Glutamatergic neuron (in vitro differentiated cells): ENCODE results near the gene KCNN3. TPM values are rescaled to one million over a fixed set of nuclear protein-coding genes. Genes with fewer than 3 reads are reported as not detected.

ENCODE experiments used
- DNase-seq: peaks from one replicate; pipeline ENCODE4 v3.0.0; 2022
- H3K27ac Mint-ChIP-seq: one replicate; pipeline ENCODE4 v1.8.0; 2020; ENCODE audit warnings: mild to moderate bottlenecking, mixed read lengths, inconsistent platforms; ENCODE audit not compliant: unreplicated experiment
- H3K27me3 Mint-ChIP-seq: one replicate; pipeline ENCODE4 v1.8.0; 2020; ENCODE audit warnings: mild to moderate bottlenecking, moderate library complexity, mixed read lengths, inconsistent platforms; ENCODE audit not compliant: unreplicated experiment
- H3K36me3 Mint-ChIP-seq: one replicate; pipeline ENCODE4 v1.8.0; 2020; ENCODE audit warnings: mild to moderate bottlenecking, mixed read lengths, inconsistent platforms; ENCODE audit not compliant: unreplicated experiment
- H3K4me1 Mint-ChIP-seq: one replicate; pipeline ENCODE4 v1.8.0; 2020; ENCODE audit warnings: mild to moderate bottlenecking, low read depth, mixed read lengths, inconsistent platforms; ENCODE audit not compliant: unreplicated experiment
- H3K4me3 Mint-ChIP-seq: one replicate; pipeline ENCODE4 v1.8.0; 2020; ENCODE audit warnings: mild to moderate bottlenecking, mixed read lengths, inconsistent platforms; ENCODE audit not compliant: unreplicated experiment
- H3K9me3 Mint-ChIP-seq: one replicate; pipeline ENCODE4 v1.8.0; 2020; ENCODE audit warnings: mild to moderate bottlenecking, moderate library complexity, mixed read lengths, inconsistent platforms; ENCODE audit not compliant: unreplicated experiment
- CTCF ChIP-seq: fragments of 200-600 bp; sonication (generic); IDR thresholded peaks from one replicate; pipeline ENCODE4 v1.5.0; 2021; ENCODE audit not compliant: partially characterized antibody, unreplicated experiment
- total RNA-seq: library from RNA; stranded (reverse); fragmentation: NEBNext Ultra II Directional; extraction: Animal tissue kit (Norgen Biotek cat#: 25700); gene quantifications from one replicate; pipeline ENCODE4 v1.2.1, GENCODE V29; 2021; ENCODE audit not compliant: unreplicated experiment

KCNN3 gene
- total RNA-seq, 1 donor from 2014 or later, result 3.8 TPM

DNA sequence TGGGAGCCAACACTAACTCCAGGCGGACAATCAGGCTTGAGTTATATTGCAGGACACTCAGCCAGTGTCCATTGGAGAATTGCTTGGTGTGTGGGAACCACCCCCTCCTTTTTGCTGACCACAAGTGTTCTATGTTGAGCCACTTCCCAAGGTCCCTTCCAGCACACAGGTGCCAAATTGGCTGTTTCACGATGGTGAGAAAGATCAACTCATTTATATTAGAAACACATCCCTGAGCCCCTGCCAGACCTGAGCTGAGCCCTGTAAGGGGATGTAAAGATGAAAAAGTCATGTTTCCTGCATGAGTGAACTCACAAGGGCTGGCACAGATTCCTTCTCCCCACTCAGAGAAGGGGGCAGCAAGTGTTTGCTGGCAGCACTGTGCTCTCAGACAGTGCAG, 96.5 kb downstream of the KCNN3 start:
- no peaks in the 10 kb centered on the region for H3K27me3 Mint-ChIP-seq
- no peak for DNase-seq
- no peak for TF ChIP-seq CTCF

DNA sequence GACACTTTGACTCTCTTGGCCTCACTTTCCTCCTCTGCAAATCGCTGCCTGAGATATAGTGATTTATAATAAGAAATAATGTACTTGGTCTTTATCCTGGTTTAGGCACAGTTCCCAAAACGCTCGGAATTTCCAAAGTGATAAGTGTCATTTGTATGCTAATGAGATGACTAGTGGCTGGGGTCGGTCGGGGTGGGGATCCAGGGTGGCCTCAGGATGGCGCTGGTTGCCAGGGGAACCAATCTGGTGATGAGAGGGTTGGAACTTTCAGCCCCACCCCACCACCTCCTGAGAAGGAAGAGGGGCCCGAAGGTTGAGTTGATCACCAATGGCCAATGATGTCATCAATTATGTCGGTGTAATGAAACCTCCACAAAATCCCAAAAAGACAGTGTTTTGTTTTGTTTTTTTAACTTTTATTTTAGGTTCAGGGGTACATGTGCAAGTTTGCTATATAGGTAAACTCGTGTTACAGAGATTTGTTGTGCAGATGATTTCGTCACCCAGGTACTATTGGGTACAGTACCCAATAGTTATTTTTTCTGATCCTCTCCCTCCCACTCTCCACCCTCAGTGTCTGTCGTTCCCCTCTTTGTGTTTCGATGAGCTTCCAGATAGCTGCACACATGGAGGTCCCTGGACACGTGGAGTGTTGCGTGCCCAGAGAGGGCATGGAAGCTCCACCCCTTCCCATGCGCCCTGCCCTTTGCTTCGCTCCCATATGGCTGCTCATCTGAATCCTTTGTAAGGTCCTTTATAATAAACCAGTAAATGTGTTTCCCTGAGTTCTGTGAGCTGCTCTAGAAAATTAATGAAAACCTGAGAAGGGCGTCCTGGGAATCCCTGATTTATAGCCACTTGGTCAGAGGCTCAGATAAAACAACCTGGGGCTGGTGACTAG, 97.2 kb downstream of the KCNN3 start:
- peaks cover 7% of the 10 kb centered on the region for H3K9me3 Mint-ChIP-seq
- TF ChIP-seq CTCF, result no peak
- peaks cover 21% of the 10 kb centered on the region for H3K4me1 Mint-ChIP-seq
- H3K27ac Mint-ChIP-seq, result peak overlapping the region; percentile 55
- H3K27me3 Mint-ChIP-seq, result no peaks in the 10 kb centered on the region
- no peak for DNase-seq
- H3K36me3 Mint-ChIP-seq, result no peaks in the 10 kb centered on the region
- no peak overlapping the region for H3K4me3 Mint-ChIP-seq

More for the DNA sequence above, 96.5 kb downstream of the KCNN3 start:
- H3K9me3 Mint-ChIP-seq, result peaks cover 7% of the 10 kb centered on the region
- peaks cover 17% of the 10 kb centered on the region for H3K4me1 Mint-ChIP-seq
- H3K27ac Mint-ChIP-seq, result no peak overlapping the region
- no peak overlapping the region for H3K4me3 Mint-ChIP-seq
- H3K36me3 Mint-ChIP-seq, result no peaks in the 10 kb centered on the region

DNA sequence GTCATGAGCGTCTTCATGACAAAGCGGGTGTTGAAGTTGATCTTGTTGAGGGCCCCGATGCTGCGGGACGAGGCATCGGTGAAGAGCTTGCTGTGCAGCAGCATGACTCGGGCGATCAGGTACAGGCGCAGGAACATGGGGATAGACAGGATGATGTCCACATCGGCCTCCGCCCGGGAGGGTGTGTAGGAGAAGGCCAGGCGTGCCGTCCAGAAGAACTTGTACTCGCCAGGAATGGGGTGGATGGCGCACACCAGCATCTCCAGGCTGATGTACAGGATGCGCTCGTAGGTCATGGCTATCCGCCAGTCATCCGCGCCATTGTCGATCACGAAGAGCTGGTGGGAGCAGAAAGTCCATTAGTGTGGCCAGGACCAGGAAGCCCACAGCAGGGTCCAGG, 98.0 kb downstream of the KCNN3 start:
- Mint-ChIP-seq H3K4me3 (no peak overlapping the region), H3K27ac (peak overlapping the region; percentile 24), H3K4me1 (peaks cover 24% of the 10 kb centered on the region)

DNA sequence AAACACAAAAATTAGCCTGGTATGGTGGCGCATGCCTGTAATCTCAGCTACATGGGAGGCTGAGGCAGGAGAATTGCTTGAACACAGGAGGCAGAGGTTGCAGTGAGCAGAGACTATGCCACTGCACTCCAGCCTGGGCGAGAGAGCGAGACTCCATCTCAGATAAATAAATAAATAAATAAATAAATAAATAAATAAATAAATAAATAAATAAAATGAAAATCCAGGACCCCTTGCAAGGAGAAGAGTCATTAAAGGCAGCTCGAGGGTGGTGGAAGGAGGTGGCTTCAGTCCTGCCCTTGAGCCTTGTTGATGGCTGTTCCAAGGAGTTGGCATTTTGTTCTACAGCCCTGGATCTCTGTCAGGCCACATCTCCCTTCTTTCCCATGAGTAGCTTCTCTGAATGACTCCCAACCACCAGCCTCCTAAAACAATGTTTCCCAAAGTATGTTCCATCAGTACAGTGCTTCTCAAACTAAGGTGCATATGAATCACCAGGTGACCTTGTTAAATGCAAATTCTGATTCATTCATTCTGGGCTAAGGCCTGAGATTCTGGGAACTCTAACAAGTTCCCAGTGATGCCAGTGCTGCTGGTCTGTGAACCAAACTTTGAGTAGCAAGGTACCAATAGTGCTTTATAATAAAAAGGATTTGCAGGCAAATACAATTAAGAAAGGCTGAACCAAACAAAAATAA, 99.0 kb downstream of the KCNN3 start:
- DNase-seq, result no peak
- H3K4me3 Mint-ChIP-seq, result no peak overlapping the region
- peaks cover 7% of the 10 kb centered on the region for H3K9me3 Mint-ChIP-seq
- H3K36me3 Mint-ChIP-seq, result no peaks in the 10 kb centered on the region
- H3K27ac Mint-ChIP-seq, result no peak overlapping the region
- H3K4me1 Mint-ChIP-seq, result peaks cover 18% of the 10 kb centered on the region
- no peaks in the 10 kb centered on the region for H3K27me3 Mint-ChIP-seq
- TF ChIP-seq CTCF, result no peak

More for the DNA sequence above, 98.0 kb downstream of the KCNN3 start:
- Mint-ChIP-seq H3K27me3 (no peaks in the 10 kb centered on the region), H3K9me3 (peaks cover 7% of the 10 kb centered on the region), H3K36me3 (no peaks in the 10 kb centered on the region)
- TF ChIP-seq CTCF, result no peak
- no peak for DNase-seq
